Mesendoderm (in vitro differentiated cells): ENCODE data around the gene PWWP2A.
"Not testable (repeated sequence)": the region's sequence is repeated elsewhere in the genome, so short reads cannot be mapped to it uniquely, and the experiment has no call there.

ENCODE experiments used
- DNase-seq: peaks from one replicate; pipeline ENCODE4 v3.0.0; 2013
- H2AK5ac ChIP-seq: 2 replicates; pipeline ENCODE4 v1.6.1; 2013; ENCODE audit warnings: low read length, inconsistent platforms
- H2BK120ac ChIP-seq: 2 replicates; pipeline ENCODE4 v1.6.1; 2013; ENCODE audit warnings: low read depth, mild to moderate bottlenecking, low read length, moderate library complexity, mixed read lengths
- H2BK15ac ChIP-seq: replicated peaks from 2 replicates; pipeline ENCODE4 v1.6.1; 2013; ENCODE audit warnings: low read depth, mild to moderate bottlenecking, moderate library complexity
- H2BK5ac ChIP-seq: 2 replicates; pipeline ENCODE4 v1.6.1; 2013; ENCODE audit warnings: low read length, inconsistent platforms
- H3K18ac ChIP-seq: 2 replicates; pipeline ENCODE4 v1.6.1; 2013; ENCODE audit warnings: mild to moderate bottlenecking, low read length, mixed read lengths
- H3K23ac ChIP-seq: one replicate; pipeline ENCODE4 v1.6.1; 2013; ENCODE audit warnings: low read length
- H3K27ac ChIP-seq: 2 replicates; pipeline ENCODE4 v1.5.1; 2013; ENCODE audit warnings: low read depth, mild to moderate bottlenecking, inconsistent platforms, low read length, moderate library complexity
- H3K27me3 ChIP-seq: 2 replicates; pipeline ENCODE4 v1.6.1; 2013; ENCODE audit warnings: low read length, control low read depth, mild to moderate bottlenecking, inconsistent platforms; ENCODE audit not compliant: insufficient read depth, poor library complexity
- H3K36me3 ChIP-seq: 2 replicates; pipeline ENCODE4 v1.6.1; 2013; ENCODE audit warnings: low read length, inconsistent platforms; ENCODE audit not compliant: control insufficient read depth, insufficient read depth
- H3K4ac ChIP-seq: one replicate; pipeline ENCODE4 v1.6.1; 2013; ENCODE audit warnings: low read depth, mild to moderate bottlenecking, low read length, moderate library complexity
- H3K4me1 ChIP-seq: 2 replicates; pipeline ENCODE4 v1.6.1; 2013; ENCODE audit warnings: low read depth, low read length, inconsistent platforms; ENCODE audit not compliant: control insufficient read depth
- H3K4me2 ChIP-seq: 2 replicates; pipeline ENCODE4 v1.6.1; 2013; ENCODE audit warnings: low read length
- H3K4me3 ChIP-seq: 2 replicates; pipeline ENCODE4 v1.5.1; 2013; ENCODE audit warnings: mild to moderate bottlenecking, low read length
- H3K56ac ChIP-seq: one replicate; pipeline ENCODE4 v1.6.1; 2013; ENCODE audit warnings: low read length
- H3K79me1 ChIP-seq: 2 replicates; pipeline ENCODE4 v1.6.1; 2013; ENCODE audit warnings: low read length, inconsistent platforms
- H3K79me2 ChIP-seq: 2 replicates; pipeline ENCODE4 v1.6.1; 2013; ENCODE audit warnings: mild to moderate bottlenecking, low read length; ENCODE audit not compliant: control insufficient read depth, insufficient read depth
- H3K9ac ChIP-seq: 2 replicates; pipeline ENCODE4 v1.6.1; 2013; ENCODE audit warnings: low read length, inconsistent platforms
- H4K5ac ChIP-seq: one replicate; pipeline ENCODE4 v1.6.1; 2013; ENCODE audit warnings: low read length
- H4K8ac ChIP-seq: one replicate; pipeline ENCODE4 v1.6.1; 2013; ENCODE audit warnings: low read depth, mild to moderate bottlenecking, control low read depth, low read length, moderate library complexity
- WGBS: extraction: QIAGEN DNeasy Blood & Tissue Kit; methylation state at CpG from one replicate; pipeline ENCODE4 v1.1.7; 2013; ENCODE audit warnings: low lambda C conversion rate, missing lambda C conversion rate; ENCODE audit not compliant: insufficient coverage; ENCODE audit errors: extremely low coverage; 5-methylcytosine and 5-hydroxymethylcytosine counted together

PWWP2A gene

GRCh38 chr5:160079753-160080152, 39.5 kb downstream of the PWWP2A start:
- WGBS: no CpG with 5 or more reads among the region's 2 CpGs
- peak overlapping the region; percentile 18 for H3K56ac ChIP-seq
- no peaks in the 10 kb centered on the region for H3K4me1 ChIP-seq
- H3K79me1 ChIP-seq: no peaks in the 10 kb centered on the region
- H3K79me2 ChIP-seq: no peaks in the 10 kb centered on the region
- H2BK5ac ChIP-seq: no peak overlapping the region
- H4K5ac ChIP-seq: no peak overlapping the region
- H2BK120ac ChIP-seq: no peak overlapping the region
- H3K36me3 ChIP-seq: no peaks in the 10 kb centered on the region
- H3K18ac ChIP-seq: no peak overlapping the region
- no peak overlapping the region for H3K27ac ChIP-seq
- H2BK15ac ChIP-seq: no peak overlapping the region
- no peak overlapping the region for H3K9ac ChIP-seq
- no peak overlapping the region for H3K4me3 ChIP-seq
- H3K4me2 ChIP-seq: no peak overlapping the region
- H2AK5ac ChIP-seq: no peak overlapping the region
- H3K4ac ChIP-seq: no peak overlapping the region
- H4K8ac ChIP-seq: no peak overlapping the region
- no peaks in the 10 kb centered on the region for H3K27me3 ChIP-seq
- no peak overlapping the region for H3K23ac ChIP-seq
- no peak for DNase-seq

DNA sequence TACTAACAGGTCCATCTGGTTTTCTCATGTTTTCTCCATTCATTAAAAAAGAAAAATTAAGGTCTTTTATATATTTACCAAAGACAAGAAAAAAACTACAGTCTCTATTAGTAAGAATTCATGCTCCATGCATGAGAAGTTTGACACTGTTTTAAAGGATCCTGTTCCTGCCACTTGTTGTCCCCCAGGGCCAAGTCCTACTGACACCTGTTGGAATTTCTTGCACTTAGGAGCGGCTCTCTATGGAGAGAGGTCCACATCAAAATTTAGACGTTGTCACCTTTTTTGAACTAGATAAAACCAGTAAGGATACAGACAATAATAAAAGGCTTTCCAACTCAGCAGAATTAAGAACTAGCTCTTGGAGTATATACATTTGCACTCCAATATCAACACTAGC, 42.3 kb downstream of the PWWP2A start:
- Histone ChIP-seq H3K4ac (no peak overlapping the region), H3K36me3 (no peaks in the 10 kb centered on the region), H3K4me1 (no peaks in the 10 kb centered on the region), H4K8ac (no peak overlapping the region), H3K79me1 (no peaks in the 10 kb centered on the region), H3K27me3 (no peaks in the 10 kb centered on the region), H4K5ac (no peak overlapping the region), H3K9ac (no peak overlapping the region), H2BK5ac (no peak overlapping the region), H3K79me2 (no peaks in the 10 kb centered on the region), H3K4me2 (no peak overlapping the region), H3K4me3 (no peak overlapping the region), H2BK120ac (no peak overlapping the region), H3K56ac (no peak overlapping the region), H2BK15ac (no peak overlapping the region), H3K23ac (no peak overlapping the region), H2AK5ac (no peak overlapping the region), H3K18ac (no peak overlapping the region), H3K27ac (no peak overlapping the region)
- no peak for DNase-seq
- WGBS: no CpG with 5 or more reads among the region's 2 CpGs

DNA sequence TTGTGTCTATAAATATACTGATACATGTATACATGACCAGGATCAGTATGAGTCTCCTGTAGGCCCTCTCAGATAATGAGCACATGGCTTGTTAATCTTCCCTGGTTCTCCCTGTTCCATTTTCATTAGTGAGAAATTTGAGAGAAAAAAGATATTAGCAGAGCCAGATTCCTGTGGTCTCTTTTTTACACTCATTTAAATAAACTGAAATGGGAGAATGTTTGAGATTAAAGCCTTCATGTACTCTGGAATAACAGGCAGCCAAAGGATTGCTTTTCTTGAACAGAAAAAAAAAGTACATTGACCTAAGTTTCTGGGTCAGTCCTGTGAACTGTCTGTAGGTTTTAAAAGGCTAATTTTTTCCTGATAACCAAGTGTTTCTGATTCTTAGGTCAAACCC, 44.2 kb downstream of the PWWP2A start:
- no peak overlapping the region for H3K23ac ChIP-seq
- H3K27ac ChIP-seq: no peak overlapping the region
- H3K4me2 ChIP-seq: no peak overlapping the region
- no peaks in the 10 kb centered on the region for H3K4me1 ChIP-seq
- H3K4me3 ChIP-seq: no peak overlapping the region
- no peak overlapping the region for H4K5ac ChIP-seq
- H2BK5ac ChIP-seq: no peak overlapping the region
- no peak overlapping the region for H4K8ac ChIP-seq
- no peak overlapping the region for H2BK120ac ChIP-seq
- no peak overlapping the region for H2BK15ac ChIP-seq
- no peak overlapping the region for H3K18ac ChIP-seq
- H3K79me2 ChIP-seq: no peaks in the 10 kb centered on the region
- DNase-seq: no peak
- H3K27me3 ChIP-seq: no peaks in the 10 kb centered on the region
- no peaks in the 10 kb centered on the region for H3K79me1 ChIP-seq
- no peak overlapping the region for H2AK5ac ChIP-seq
- H3K56ac ChIP-seq: no peak overlapping the region
- no peak overlapping the region for H3K9ac ChIP-seq
- H3K36me3 ChIP-seq: no peaks in the 10 kb centered on the region
- no peak overlapping the region for H3K4ac ChIP-seq

DNA sequence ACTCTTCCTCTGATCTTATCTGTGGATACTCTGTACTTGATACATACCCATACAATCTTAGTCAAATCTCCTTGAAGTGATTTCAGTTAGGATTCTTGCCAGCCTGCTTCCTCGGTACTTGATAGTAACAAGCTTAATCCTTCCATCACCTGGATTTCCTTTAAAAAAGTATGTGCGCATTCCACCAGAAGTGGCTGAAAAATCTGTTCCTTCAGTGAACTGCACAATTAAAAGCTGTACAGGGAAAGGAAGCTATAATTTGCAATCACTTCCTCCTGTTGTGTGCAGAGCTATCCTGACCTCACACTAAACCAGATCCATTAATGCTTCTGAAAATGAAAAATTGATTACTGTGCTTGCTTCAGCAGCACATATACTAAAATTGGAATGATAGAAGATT, 47.3 kb downstream of the PWWP2A start:
- no peak overlapping the region for H3K18ac ChIP-seq
- H3K4ac ChIP-seq: no peak overlapping the region
- H3K4me3 ChIP-seq: no peak overlapping the region
- H3K27ac ChIP-seq: no peak overlapping the region
- H3K36me3 ChIP-seq: no peaks in the 10 kb centered on the region
- no peak overlapping the region for H3K56ac ChIP-seq
- no peaks in the 10 kb centered on the region for H3K79me2 ChIP-seq
- H3K4me1 ChIP-seq: no peaks in the 10 kb centered on the region
- no peak overlapping the region for H4K8ac ChIP-seq
- no peak overlapping the region for H3K23ac ChIP-seq
- H3K9ac ChIP-seq: no peak overlapping the region
- WGBS: no CpG with 5 or more reads among the region's 2 CpGs
- DNase-seq: no peak
- H2AK5ac ChIP-seq: no peak overlapping the region
- H3K4me2 ChIP-seq: no peak overlapping the region
- no peak overlapping the region for H4K5ac ChIP-seq
- no peak overlapping the region for H2BK5ac ChIP-seq
- no peaks in the 10 kb centered on the region for H3K79me1 ChIP-seq
- no peak overlapping the region for H2BK120ac ChIP-seq
- H2BK15ac ChIP-seq: no peak overlapping the region
- H3K27me3 ChIP-seq: no peaks in the 10 kb centered on the region

DNA sequence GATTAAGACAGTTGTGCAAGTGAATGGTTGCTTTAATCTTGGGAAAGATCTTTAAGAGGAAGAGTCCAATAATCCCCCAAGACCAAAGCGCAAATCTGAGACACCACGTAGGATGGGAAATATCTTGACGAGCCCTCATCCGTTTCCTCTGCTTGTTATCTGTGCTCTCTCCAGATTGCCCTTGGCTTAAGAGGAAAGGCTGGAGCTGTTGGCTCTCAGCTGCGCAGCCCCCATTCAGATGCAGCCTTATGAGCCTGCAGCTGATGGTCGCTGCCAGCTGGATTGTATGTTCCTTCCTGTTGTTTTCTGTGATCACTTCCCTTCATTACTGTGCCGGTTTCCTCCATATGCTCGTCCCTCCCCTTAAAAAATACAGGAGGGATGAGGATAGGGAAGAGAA, 47.7 kb downstream of the PWWP2A start:
- Histone ChIP-seq H2BK120ac (no peak overlapping the region), H3K27me3 (no peaks in the 10 kb centered on the region), H3K79me2 (no peaks in the 10 kb centered on the region), H3K4me3 (no peak overlapping the region), H4K8ac (no peak overlapping the region), H3K56ac (no peak overlapping the region), H3K79me1 (no peaks in the 10 kb centered on the region), H3K23ac (no peak overlapping the region), H3K9ac (no peak overlapping the region), H2BK5ac (no peak overlapping the region), H2BK15ac (no peak overlapping the region), H3K4me2 (no peak overlapping the region), H3K4ac (no peak overlapping the region), H3K18ac (no peak overlapping the region), H3K27ac (no peak overlapping the region), H3K4me1 (no peaks in the 10 kb centered on the region), H4K5ac (no peak overlapping the region), H2AK5ac (no peak overlapping the region), H3K36me3 (no peaks in the 10 kb centered on the region)
- no CpG with 5 or more reads among the region's 8 CpGs for WGBS
- DNase-seq: no peak

GRCh38 chr5:160069120-160069519, 50.1 kb downstream of the PWWP2A start:
- not testable (repeated sequence) for H3K4ac ChIP-seq, H2BK120ac ChIP-seq, H2BK5ac ChIP-seq, H3K18ac ChIP-seq, H4K8ac ChIP-seq, H3K4me1 ChIP-seq, H2AK5ac ChIP-seq, H3K56ac ChIP-seq, H3K36me3 ChIP-seq, H3K79me1 ChIP-seq, H3K27ac ChIP-seq, H2BK15ac ChIP-seq, H3K27me3 ChIP-seq, H4K5ac ChIP-seq, H3K23ac ChIP-seq, DNase-seq, H3K9ac ChIP-seq, H3K4me2 ChIP-seq, H3K4me3 ChIP-seq, H3K79me2 ChIP-seq
- no CpG with 5 or more reads among the region's 5 CpGs for WGBS
